HG03280 (cell line): ENCODE results near the gene CFL1.
"Not testable (repeated sequence)": the region's sequence is repeated elsewhere in the genome, so short reads cannot be mapped to it uniquely, and the experiment has no call there.

ENCODE experiments used
- ATAC-seq: cut with Tn5 transposase; IDR thresholded peaks from one replicate; pipeline ENCODE4 v1.9.1; 2021; ENCODE audit warnings: mild to moderate bottlenecking, moderate library complexity; ENCODE audit not compliant: unreplicated experiment

The CFL1 gene

GRCh38 chr11:65844231-65844872 lies 13.6 kb downstream of the CFL1 start:
- no peak for ATAC-seq

- no peak for ATAC-seq
Observed at GRCh38 chr11:65843811-65844210, 14.2 kb downstream of the CFL1 start.

DNA sequence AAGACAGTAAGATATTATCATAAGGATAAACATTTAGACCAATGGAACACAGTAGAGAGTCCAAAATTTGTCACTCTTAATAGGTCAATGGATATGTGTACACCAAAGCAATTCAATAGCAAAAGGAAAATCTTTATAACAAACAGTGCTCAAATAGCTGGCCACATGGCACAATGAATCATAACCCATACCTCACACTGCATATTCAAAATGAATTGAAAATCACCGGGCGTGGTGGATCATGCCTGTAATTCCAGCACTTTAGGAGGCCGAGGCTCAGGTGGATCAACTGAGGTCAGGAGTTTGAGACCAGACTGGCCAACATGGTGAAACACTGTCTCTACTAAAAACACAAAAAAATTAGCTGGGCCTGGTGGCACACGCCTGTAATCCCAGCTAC lies 15.8 kb downstream of the CFL1 start:
- ATAC-seq = no peak

- ATAC-seq = no peak
Observed at GRCh38 chr11:65834202-65834601, 23.8 kb downstream of the CFL1 start.

- ATAC-seq = peak; percentile 91
Observed at GRCh38 chr11:65833297-65834030, 24.5 kb downstream of the CFL1 start, which contains the start of gene SNX32. Gene SNX32 (plus strand): TSS chr11:65833963. CDS start chr11:65834066, 103 bp downstream.

DNA sequence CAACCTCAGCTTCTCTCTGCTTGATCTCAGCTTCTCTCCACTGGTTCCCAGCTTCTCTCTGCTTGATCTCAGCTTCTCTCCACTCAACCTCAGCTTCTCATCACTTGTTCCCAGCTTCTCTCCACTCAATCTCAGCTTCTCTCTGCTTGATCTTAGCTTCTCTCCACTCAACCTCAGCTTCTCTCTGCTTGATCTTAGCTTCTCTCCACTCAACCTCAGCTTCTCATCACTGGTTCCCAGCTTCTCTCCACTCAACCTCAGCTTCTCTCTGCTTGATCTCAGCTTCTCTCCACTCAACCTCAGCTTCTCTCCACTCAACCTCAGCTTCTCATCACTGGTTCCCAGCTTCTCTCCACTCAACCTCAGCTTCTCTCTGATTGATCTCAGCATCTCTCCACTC lies 25.7 kb downstream of the CFL1 start:
- ATAC-seq = not testable (repeated sequence)

DNA sequence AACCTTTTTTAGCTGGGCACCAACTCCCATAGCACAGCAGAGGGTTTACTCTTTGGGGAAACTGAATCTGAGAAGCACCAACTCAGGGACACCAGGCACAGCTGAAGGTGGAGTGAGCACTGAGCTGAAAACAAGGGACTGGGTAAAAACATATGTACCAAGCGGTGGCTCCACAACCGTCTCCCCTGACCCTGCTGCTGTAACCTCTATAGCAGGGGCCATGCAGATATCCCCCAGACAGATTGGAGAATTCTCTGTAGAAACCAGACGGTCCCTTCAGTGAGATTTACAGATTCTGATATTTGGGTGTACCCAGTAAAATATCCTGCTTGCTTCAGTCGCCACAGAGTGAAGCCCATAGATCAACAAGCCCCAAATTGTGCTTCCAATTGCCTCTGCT lies 28.5 kb downstream of the CFL1 start:
- ATAC-seq = no peak

- no peak for ATAC-seq
Observed at GRCh38 chr11:65826984-65827735, 30.8 kb downstream of the CFL1 start.

DNA sequence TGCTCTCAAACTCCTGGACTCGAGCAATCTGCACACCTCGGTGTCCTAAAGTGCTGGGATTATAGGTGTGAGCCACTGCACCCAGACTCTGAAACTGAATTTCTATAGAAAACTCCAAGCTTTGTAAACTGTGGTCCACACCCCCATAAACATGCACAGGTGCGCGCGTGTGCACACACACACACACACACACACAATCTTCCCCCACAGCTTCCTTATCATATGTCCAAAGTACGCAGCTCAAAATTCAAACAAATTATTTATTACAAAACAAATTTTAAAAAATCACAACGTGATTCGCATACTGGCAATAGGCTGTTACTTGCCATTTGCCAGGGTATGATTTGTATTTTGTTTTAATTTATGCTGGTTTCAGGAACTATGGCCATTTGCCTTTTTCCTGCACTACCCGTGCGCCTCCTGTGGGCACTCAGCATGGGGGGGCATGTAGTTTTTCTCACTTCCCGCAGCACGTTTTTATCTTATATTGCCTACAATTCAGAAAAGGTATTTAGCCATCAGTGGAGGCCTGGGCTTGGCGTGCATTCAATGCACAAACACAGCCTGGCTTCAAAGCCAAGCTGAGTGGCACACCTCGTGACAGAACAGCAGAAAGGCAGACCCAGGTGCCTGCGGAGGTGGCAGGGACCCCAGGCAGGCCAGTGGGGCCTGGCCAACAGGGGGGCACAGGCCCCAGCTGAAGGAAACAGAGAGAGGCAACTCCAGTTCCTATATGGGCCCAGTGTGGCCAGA lies 35.0 kb downstream of the CFL1 start:
- no peak for ATAC-seq

- no peak for ATAC-seq
Observed at GRCh38 chr11:65821107-65821506, 36.9 kb downstream of the CFL1 start.

DNA sequence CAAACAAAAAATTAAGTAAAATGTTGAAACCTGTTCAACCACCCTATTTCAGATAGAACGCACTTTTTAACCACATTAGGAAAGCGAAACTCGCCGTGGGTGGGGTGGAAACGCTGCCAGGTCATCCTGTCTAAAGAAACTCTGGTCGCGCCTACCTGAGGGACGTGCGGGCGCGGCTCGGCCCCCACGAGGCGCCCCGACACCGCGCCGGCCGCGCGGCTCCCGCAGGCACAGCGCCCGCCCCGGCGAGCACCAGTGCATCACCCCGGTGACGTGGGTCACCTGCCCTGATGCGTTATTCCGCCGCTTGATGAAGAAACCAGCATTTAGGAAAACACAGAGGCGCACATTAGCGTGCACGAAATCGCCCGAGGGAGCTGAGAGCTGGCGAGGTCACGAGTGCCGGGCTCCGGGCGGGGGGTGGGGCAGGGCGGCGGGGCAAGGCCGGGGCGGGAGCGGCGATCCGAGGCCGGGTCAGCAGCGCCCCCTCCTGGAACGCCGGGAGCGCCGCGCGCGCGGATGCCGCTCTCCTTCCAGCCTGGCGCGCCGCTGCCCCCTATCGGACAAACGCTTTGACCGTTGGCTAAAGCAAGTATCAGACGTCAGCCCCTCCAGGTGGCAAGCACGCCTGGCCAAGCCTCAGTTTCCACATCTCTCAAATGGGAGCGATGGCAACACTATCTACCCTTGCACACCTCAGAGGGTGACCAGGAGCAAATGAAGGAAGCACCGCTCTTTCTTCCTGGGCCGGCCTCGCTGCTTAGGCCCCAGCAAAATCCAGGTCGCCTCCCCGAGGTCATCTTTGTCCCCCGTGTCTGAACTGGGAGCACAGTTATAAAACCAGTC lies 39.9 kb downstream of the CFL1 start:
- peak; percentile 90 for ATAC-seq

DNA sequence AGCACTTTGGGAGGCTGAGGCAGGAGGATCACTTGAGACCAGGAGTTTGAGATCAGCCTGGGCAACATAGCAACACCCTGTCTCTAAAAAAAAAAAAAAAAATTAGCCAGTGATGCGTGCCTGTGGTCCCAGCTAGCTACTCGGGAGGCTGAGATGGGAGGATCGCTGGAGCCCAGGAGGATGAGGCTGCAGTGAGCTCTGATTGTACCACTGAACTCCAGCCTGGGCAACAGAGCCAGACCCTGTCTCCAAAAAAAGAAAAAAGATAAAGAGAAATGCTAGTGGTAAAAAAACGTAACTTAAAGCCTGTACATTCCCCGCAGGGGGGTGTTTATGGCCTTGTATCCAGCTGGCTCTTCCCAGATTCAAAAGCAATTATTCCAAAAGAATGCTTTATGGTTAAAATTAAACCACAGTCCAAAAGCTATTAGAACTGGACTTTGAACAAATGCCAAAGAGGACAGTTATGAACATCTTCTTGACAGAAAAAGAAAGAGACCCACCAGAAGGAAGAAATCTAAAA lies 40.6 kb downstream of the CFL1 start:
- ATAC-seq = no peak

GRCh38 chr11:65816696-65817095 lies 41.3 kb downstream of the CFL1 start:
- ATAC-seq = no peak

DNA sequence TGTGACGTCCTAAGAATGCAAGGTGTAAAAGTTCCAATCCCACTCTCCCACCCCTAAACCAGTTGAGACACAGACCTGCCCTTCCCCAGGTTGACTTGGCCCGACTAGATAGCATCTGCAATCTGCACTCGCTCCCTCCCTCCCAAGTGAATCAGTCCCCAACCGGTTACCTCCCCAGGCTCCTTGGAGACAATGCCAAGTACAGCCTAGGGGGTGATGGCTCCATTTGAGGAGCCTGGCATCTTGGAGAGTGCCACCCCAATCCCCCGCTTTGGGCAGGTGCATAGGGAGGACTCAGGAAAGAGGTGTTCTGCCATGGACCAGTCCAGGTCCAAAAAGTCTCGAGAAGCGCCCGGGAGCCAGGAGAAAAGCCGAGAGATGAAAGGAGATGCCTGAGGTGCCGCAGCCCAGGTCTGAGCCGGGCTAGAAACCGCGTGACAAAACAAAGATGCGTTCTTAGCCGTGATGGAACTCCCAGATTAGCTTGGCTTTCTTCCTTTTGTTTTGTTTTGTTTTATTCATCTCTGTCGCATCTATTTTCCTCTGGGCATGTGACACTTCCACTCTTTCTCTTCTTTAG lies 42.9 kb downstream of the CFL1 start:
- ATAC-seq = no peak

DNA sequence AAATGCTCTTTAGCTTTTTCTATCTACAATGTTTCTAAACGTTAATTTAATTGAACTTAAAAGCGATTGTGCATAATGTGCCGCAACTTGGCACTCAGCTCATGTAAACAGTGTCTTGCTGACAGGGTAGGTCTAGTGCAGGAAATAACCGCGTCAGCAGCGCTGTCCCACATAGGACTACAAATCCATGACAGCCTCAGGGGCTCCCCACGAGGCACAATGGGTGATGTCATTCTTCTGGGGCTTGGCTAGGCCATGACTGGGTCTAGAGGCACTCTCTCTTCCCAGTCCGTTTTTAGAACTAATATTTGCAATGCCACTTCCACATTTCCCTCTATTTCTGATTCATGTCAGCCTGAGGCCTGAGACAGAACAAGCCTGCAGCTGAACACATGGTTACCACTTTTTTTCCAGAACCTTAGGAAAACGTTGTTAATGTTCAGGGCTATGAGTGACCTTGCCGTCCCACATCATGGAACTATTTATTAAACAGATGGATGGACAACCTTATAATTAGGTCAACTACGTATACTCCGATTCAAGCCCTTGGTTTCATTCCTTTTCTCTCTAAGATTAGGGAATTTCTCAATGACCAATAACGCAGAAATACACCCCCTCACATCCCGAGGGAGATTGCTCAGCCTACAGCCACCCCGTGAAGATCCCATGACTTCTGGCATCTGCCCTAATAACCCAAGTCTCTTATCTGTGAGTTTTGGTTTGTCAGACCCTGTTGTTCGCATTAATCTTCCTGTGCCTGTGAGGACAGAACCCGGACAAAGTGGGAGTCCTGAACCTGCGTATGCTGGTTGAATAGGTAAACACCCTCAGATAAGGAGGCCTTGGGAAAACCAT lies 43.6 kb downstream of the CFL1 start:
- no peak for ATAC-seq

DNA sequence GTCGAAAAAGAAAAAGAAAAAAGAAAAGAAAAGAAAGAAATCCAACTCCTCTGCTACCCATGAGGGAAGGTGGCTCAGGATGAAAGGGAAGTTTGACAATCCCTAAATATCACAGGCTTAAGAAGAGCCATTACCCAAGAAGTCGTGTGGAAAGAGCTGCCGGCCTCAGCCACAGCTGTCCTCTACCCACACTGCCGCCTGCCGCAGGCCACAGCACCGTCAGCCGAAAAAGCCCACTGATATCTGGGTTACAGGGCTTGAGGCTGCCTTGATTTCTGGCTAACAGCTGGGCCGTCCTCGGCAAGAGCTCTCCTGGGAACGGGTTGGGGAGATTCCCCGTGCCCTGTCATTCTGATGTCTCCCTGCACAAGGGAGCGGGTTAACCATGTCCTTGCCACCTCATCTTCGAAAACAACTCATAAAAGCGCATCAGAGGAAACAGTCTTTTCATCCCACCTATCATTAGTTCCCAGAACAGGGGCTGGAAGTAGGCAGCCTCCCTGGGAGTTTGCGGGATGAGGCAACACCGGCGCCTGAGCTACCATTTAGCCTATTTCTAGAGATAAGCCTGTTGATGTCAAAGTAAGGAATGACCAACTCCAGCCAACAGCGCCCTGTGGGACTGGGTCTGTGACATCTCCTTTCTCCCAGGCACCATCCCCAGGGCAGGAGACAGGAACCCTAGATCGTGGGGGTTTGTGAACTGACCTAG lies 46.1 kb downstream of the CFL1 start:
- ATAC-seq = no peak

DNA sequence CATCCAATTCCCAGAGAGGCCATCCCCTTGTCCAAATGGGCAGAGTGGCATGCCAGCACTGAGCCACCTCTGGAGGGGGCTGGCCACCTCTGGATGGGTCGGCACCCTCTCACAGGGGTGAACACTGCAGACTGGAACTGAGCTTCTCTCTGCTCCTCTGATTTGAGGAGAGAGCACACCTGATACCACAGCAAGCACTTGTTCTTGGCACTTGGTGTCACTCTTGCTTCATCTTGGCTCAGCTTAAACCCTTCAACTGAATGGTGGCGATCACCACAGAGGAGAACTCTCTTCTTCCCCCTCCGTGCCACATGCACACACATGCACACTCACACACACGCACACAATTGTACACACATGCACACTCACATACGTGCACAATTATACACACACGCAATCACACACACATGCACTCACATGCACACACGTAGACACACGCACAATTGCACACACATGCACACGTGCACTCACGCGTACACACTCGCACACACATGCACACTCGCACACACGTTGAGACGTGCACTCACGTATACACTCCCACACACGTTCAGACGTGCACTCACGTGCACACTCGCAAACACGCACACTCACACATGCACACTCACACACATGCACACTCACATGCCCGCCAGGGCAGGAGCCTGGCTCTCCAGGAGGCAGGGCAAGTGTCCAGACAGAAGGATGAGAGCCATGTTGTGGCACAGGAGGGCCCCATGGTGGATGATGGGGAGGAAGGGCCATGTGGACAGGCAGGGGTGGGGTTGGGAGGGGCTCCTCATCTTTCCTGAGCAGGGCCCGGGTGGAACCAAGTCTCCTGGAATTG lies 47.7 kb downstream of the CFL1 start:
- ATAC-seq = no peak
